T-helper 9 cell (primary cell): ENCODE results near the gene SLC30A3.
A peak's percentile ranks its signal among the peaks of the same experiment; 100 is the strongest.
"Not testable (repeated sequence)": the region's sequence is repeated elsewhere in the genome, so short reads cannot be mapped to it uniquely, and the experiment has no call there.

ENCODE experiments used
- DNase-seq: peaks from one replicate; pipeline ENCODE4 v3.0.0-alpha.2; 2020

Gene SLC30A3

GRCh38 chr2:27284996-27285395 is 22.1 kb upstream of the SLC30A3 start:
- DNase-seq, result no peak

GRCh38 chr2:27282892-27283291 is 20.0 kb upstream of the SLC30A3 start:
- DNase-seq, result no peak

GRCh38 chr2:27281855-27282559 is 19.2 kb upstream of the SLC30A3 start, which contains the start of gene TRIM54:
Gene TRIM54 (plus strand): TSS chr2:27282429. CDS start chr2:27282732, 303 bp downstream.
- no peak for DNase-seq

DNA sequence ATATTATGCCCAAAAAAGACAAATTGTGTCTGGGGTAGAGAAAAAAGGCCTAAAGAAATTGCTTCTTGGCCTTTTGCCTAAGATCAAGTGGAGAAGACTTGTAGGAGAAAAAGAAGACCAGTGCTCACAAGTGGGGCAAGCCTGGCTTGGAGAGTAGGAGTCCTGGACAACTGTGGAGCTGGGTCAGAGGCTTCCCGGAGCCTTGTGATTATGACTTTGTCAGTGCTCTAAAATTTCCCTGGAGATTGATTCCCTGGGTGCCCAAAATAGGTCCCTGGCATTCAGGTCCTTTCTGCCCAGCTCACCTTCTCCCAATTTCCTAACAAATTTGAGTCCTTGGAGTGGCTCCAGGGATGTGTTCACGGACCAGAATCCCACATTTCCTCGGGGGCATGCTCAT is 18.6 kb upstream of the SLC30A3 start:
- no peak for DNase-seq

DNA sequence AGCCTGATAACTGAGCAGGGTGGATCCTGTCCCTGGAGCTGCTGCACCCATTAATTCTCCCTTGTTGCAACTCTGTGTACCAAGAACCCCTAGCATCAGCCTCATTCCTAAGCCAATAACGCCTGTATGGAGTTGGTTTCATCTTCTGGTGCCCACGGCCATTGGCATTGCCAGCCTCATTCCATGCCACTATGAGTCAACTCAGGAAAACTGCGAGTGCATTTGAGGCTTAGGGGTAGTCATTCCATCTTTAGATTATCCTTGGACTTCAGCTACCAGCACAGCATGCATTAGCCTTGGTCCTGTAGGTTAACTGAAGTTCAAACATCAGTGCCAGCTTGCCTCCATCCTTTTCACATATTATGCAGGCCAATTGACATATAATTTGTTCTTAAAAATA is 18.0 kb upstream of the SLC30A3 start:
- no peak for DNase-seq

- no peak for DNase-seq
Observed at GRCh38 chr2:27278010-27278409, 15.2 kb upstream of the SLC30A3 start.

GRCh38 chr2:27275211-27276150 is 12.6 kb upstream of the SLC30A3 start, which contains the start of gene DNAJC5G:
Gene DNAJC5G (plus strand): TSS chr2:27275433. CDS start chr2:27276729, 1,296 bp downstream.
- no peak for DNase-seq

- DNase-seq, result not testable (repeated sequence)
Observed at GRCh38 chr2:27272537-27273522, 10.0 kb upstream of the SLC30A3 start.

- DNase-seq, result no peak
Observed at GRCh38 chr2:27271631-27272340, 8.9 kb upstream of the SLC30A3 start.

DNA sequence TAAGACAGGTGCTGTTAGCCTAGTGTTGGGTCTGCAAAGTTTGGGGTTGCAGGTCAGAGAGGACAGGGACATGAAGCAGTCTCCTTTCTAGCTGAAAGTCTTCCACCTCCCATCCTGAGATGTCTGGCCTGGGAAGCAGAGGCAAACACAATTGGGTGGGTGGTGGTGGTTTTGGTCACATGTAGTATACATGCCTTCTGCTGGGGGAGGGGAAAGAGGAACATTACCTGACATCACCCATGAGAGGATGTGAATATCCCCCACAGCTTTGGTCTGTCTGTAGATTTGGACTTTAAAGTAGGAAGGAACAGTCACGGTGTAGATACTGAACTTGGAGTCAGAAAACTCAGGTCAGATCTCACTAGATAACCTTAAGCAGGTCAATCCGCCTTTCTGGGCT is 7.8 kb upstream of the SLC30A3 start:
- no peak for DNase-seq

- DNase-seq, result no peak
Observed at GRCh38 chr2:27270131-27270530, 7.3 kb upstream of the SLC30A3 start.

- not testable (repeated sequence) for DNase-seq
Observed at GRCh38 chr2:27268296-27268695, 5.4 kb upstream of the SLC30A3 start.

GRCh38 chr2:27265536-27265870 is 2.7 kb upstream of the SLC30A3 start:
- no peak for DNase-seq

DNA sequence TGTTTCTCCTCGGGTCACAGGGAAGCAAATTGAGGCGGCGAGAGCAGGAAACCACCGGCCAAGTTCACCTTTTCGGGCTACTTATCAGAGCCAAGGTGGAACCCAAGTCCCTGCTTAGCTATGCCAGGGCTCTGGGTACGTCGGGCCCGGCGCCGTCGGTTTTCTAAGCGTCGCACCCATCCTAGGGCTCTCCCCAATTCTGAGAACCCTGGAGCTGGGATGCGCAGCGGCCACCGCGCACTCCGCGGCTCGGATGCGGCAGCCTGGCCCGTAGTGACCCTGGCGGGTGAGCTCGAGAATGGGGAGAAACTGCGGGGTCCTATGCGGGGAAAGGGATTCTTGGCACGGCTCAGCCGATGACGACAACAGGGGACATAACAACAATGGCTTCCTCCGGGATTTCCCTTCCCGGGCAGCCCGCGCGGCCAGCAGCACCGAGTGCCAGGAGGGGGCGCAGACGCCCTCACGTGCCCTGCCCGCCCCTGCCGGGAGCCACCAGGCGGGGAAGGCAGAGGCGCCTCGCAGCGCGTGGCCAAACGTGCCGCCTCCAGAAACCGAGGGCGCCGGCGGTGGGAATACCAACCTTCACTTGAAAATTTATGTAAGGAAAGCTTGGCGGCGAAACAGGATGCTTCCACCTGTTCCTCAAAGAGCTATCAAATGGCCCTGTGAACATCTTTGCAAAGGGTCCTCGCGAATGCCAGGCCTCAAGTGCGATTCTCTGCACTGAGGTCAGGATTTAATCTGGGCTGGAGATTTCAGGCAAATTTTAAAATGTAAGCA is 2.1 kb upstream of the SLC30A3 start:
- DNase-seq, result peak; percentile 55

DNA sequence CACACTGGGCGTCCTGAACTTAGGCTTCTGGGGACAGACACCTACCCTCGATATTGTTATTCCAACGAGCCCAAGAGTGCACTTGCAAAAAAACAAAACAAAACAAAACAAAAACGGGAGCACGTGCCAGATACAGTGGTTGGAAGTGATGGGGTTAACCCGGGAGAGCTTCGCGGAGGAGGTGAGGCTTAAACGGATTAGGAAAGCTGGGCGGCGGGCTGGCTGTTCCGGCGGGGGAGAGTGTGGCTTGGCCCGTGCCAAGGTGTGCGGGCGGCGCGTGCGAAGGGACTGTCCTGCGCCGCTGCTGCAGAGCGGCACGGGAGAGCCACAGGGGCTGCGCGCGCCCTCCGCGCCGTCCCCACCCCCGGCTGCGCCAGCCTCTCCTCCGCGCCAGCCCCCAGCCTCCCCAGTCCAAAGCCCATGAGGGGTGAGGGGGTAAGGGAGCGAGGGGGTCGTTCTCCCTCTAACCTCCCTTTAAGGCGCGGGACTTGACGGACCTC is 1.5 kb upstream of the SLC30A3 start:
- no peak for DNase-seq

DNA sequence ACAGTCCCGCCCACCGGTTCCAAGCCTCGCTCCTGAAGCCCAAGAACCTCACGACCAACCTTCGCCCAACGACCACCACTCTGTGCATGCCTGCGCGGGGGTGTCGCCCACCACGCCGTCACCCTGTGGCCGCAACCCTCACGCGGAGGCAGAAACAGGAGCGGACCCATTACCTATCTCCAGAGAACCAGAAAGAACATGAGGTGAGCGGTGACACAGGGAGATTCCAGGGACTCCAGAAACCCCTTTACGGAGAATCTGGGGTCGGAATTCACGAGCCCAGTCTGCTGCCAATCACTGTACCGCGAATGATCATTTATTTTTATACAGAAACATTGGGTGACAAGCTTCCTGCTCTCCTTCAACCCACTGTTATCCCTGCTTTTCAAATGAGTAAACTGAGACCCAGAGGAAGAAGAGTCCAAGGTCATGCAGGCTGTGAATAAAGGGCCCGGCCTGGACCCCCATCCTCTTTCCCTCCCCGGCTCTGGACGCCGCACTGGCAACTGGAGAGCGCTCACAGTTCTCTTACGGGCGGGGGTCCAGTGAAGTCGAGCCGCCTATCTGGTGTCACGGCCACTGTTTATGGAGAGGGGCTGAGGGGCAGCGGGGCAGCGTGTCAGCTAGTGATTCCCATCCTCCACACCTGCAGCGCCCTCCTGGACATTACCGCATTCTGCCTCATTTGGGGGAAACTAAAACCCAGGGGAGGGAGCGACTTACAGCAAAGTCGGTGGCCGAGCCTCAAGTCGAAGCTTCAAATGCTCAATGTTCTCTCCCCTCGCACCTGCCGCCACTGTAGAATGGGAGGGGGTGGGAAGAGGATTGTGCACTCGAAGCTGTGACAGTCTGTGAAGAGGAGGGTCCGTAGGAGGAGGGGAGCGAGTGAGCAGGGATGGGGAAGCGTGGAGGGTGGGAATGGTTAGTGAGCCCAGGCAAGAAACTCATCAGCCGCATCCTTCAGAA is 723 bp upstream of the SLC30A3 start:
- DNase-seq, result no peak

DNA sequence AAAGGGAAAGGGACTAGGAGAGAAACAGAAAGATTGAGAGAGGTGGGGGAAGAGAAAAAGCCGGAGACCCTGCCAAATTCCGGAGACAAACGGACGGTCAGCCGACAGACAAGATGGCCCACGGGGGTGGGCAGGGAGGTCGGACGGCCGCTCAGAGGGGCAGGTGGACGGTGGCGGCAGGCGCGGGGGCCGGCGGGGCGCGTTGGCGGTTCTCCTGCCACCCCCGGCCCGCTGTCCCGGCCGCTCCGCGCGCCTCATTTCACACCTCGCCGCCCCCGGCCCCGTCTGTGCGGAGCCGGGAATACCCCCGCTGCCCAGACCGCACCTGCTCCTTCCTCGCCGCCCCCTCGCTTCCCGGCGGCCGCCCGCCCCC is 935 bp downstream of the SLC30A3 start:
- no peak for DNase-seq

- DNase-seq, result no peak
Observed at GRCh38 chr2:27261241-27261925, 1.5 kb downstream of the SLC30A3 start.

DNA sequence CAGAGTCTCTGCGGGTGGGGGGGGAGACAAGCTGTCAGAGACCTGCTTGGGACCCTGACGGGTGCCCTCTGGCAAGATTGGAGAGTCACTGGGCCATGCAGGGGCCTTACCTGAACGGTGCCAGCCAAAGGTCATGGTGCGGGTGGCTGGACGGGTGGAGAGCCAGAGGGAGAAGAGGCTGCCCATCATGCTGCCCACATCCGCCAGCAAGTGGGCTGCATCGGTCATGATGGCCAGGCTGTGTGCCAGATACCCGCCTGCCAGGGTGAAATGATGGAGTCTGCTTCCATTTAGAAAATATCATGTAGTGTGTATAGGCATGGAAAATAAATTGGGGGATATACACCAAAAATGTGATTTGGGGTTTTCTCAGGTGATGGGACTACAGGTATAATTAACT is 4.8 kb downstream of the SLC30A3 start:
- no peak for DNase-seq
